H1 (cell line): Measurements from ENCODE around the gene SLC38A8. TPM values are rescaled to one million over a fixed set of nuclear protein-coding genes. Genes with fewer than 3 reads are reported as not detected.

Experiments used
- CTCF ChIA-PET: fragments of 300-600 bp; sonication (Branson Sonifier 250); formaldehyde crosslinking; loops from one replicate; lab custom pipeline; 2021; ENCODE audit not compliant: partially characterized antibody; lab: Charles Lee
- POLR2A ChIA-PET: fragments of 300-600 bp; sonication (Branson Sonifier 250); formaldehyde crosslinking; loops from one replicate; lab custom pipeline; 2021; ENCODE audit warnings: inconsistent platforms; ENCODE audit not compliant: partially characterized antibody; lab: Charles Lee
- DNase-seq, 2 experiments: peaks; one replicate each; pipeline versions ENCODE4 v3.0.0 to v3.0.0-alpha.2; 2010 to 2022; ENCODE audit warnings: low spot score in 2 of 2, low read depth in 1 of 2, mixed read lengths in 1 of 2
- FAIRE-seq: peaks from 2 replicates; lab custom pipeline; 2011; peaks lifted over from hg19 to GRCh38; lab: Jason Lieb, UNC
- H2AFZ ChIP-seq: 2 replicates; pipeline ENCODE4 v1.8.1; 2012; ENCODE audit warnings: low read length, inconsistent platforms
- H2AK5ac ChIP-seq: 2 replicates; pipeline ENCODE4 v1.6.1; 2013; ENCODE audit warnings: low read depth, low read length
- H2BK120ac ChIP-seq: replicated peaks from 2 replicates; pipeline ENCODE3; 2013; ENCODE audit warnings: low read depth, low read length, inconsistent platforms
- H2BK12ac ChIP-seq: 2 replicates; pipeline ENCODE4 v1.6.1; 2013; ENCODE audit warnings: low read depth, low read length
- H2BK15ac ChIP-seq: 2 replicates; pipeline ENCODE4 v1.6.1; 2013; ENCODE audit warnings: low read length
- H2BK20ac ChIP-seq: 2 replicates; pipeline ENCODE4 v1.6.1; 2013; ENCODE audit warnings: low read length
- H2BK5ac ChIP-seq: 2 replicates; pipeline ENCODE4 v1.6.1; 2013; ENCODE audit warnings: low read depth, low read length
- H3K14ac ChIP-seq: 2 replicates; pipeline ENCODE4 v1.6.1; 2013; ENCODE audit warnings: inconsistent platforms; ENCODE audit not compliant: insufficient read length
- H3K18ac ChIP-seq: 2 replicates; pipeline ENCODE4 v1.6.1; 2013; ENCODE audit warnings: low read length; ENCODE audit errors: extremely low read depth
- H3K23ac ChIP-seq: 2 replicates; pipeline ENCODE4 v1.6.1; 2013; ENCODE audit warnings: inconsistent platforms; ENCODE audit not compliant: insufficient read length
- H3K23me2 ChIP-seq: 2 replicates; pipeline ENCODE4 v1.6.1; 2013; ENCODE audit warnings: low read depth, low read length
- H3K27ac ChIP-seq: 2 replicates; pipeline ENCODE4 v1.6.1; 2011; ENCODE audit warnings: low read depth, low read length, inconsistent platforms
- H3K27me3 ChIP-seq, 4 experiments: replicated peaks in 1 of 4; 1 replicate in 1 of 4; 2 replicates in 3 of 4; pipeline versions ENCODE4 v1.6.1 to v1.8.1; 2011 to 2013; ENCODE audit warnings: low read length in 3 of 4, mild to moderate bottlenecking in 3 of 4, inconsistent platforms in 2 of 4, mixed read lengths in 2 of 4, moderate library complexity in 1 of 4; ENCODE audit not compliant: control insufficient read depth in 3 of 4, insufficient read depth in 3 of 4; ENCODE audit errors: extremely low read depth in 1 of 4
- H3K36me3 ChIP-seq, 4 experiments: 2 replicates each; pipeline versions ENCODE4 v1.6.1 to v1.8.1; 2011 to 2013; ENCODE audit warnings: mild to moderate bottlenecking in 4 of 4, low read length in 3 of 4, moderate library complexity in 2 of 4, control low read depth in 1 of 4, inconsistent platforms in 1 of 4; ENCODE audit not compliant: insufficient read depth in 4 of 4, control insufficient read depth in 2 of 4
- H3K4ac ChIP-seq: replicated peaks from 2 replicates; pipeline ENCODE3; 2013; ENCODE audit warnings: low read length, low read depth, mixed read lengths, inconsistent platforms; ENCODE audit not compliant: insufficient read length
- H3K4me1 ChIP-seq, 4 experiments: replicated peaks in 1 of 4; 1 replicate in 1 of 4; 2 replicates in 3 of 4; pipeline versions ENCODE4 v1.6.1 to v1.8.1; 2011 to 2013; ENCODE audit warnings: low read length in 3 of 4, inconsistent platforms in 2 of 4, mixed read lengths in 1 of 4; ENCODE audit not compliant: insufficient read depth in 4 of 4, control insufficient read depth in 3 of 4
- H3K4me2 ChIP-seq, 2 experiments: 2 replicates each; pipeline versions ENCODE4 v1.6.1 to v1.8.1; 2011 to 2013; ENCODE audit warnings: low read depth in 2 of 2, low read length in 2 of 2, control low read depth in 1 of 2, inconsistent platforms in 1 of 2, mild to moderate bottlenecking in 1 of 2; ENCODE audit not compliant: insufficient read depth in 1 of 2
- H3K4me3 ChIP-seq, 4 experiments: fragments of 200-600, 300-600 bp in 1 of 4; sonication (generic), shearing (Covaris generic), sonication (Bioruptor Twin) in 1 of 4; 2 replicates each; pipeline versions ENCODE4 v1.5.1 to v1.8.1; 2011 to 2016; ENCODE audit warnings: low read length in 4 of 4, low read depth in 3 of 4, control low read depth in 2 of 4, inconsistent platforms in 2 of 4, mild to moderate bottlenecking in 2 of 4, mixed read lengths in 1 of 4, moderate library complexity in 1 of 4; ENCODE audit not compliant: insufficient read depth in 2 of 4; ENCODE audit errors: extremely low read depth in 1 of 4
- H3K56ac ChIP-seq: replicated peaks from 2 replicates; pipeline ENCODE3; 2013; ENCODE audit warnings: low read depth, mild to moderate bottlenecking, mixed read lengths, low read length, inconsistent platforms; ENCODE audit not compliant: insufficient read length
- H3K79me1 ChIP-seq: 2 replicates; pipeline ENCODE4 v1.6.1; 2013; ENCODE audit warnings: low read depth, low read length, control low read depth
- H3K79me2 ChIP-seq, 2 experiments: 2 replicates each; pipeline versions ENCODE4 v1.6.1 to v1.8.1; 2012 to 2013; ENCODE audit warnings: low read length in 2 of 2, mild to moderate bottlenecking in 2 of 2, inconsistent platforms in 1 of 2; ENCODE audit not compliant: insufficient read depth in 2 of 2, control insufficient read depth in 1 of 2
- H3K9ac ChIP-seq, 4 experiments: replicated peaks in 1 of 4; 1 replicate in 1 of 4; 2 replicates in 3 of 4; pipeline versions ENCODE4 v1.6.1 to v1.8.1; 2011 to 2013; ENCODE audit warnings: low read depth in 3 of 4, low read length in 3 of 4, control low read depth in 2 of 4, mild to moderate bottlenecking in 2 of 4, moderate library complexity in 2 of 4, inconsistent platforms in 1 of 4; ENCODE audit errors: extremely low read depth in 1 of 4
- H3K9me3 ChIP-seq, 2 experiments: 2 replicates each; pipeline versions ENCODE4 v1.6.1 to v1.8.1; 2012 to 2013; ENCODE audit warnings: mild to moderate bottlenecking in 2 of 2, moderate library complexity in 2 of 2, control low read depth in 1 of 2, inconsistent platforms in 1 of 2, low read depth in 1 of 2, low read length in 1 of 2, mixed read lengths in 1 of 2; ENCODE audit not compliant: insufficient read depth in 2 of 2
- H4K20me1 ChIP-seq, 2 experiments: replicated peaks in 1 of 2; 2 replicates each; pipeline versions ENCODE3 to v1.8.1; 2011 to 2013; ENCODE audit warnings: inconsistent platforms in 2 of 2, low read length in 2 of 2, mild to moderate bottlenecking in 1 of 2; ENCODE audit not compliant: insufficient read depth in 2 of 2, control insufficient read depth in 1 of 2
- H4K5ac ChIP-seq: 2 replicates; pipeline ENCODE4 v1.6.1; 2013; ENCODE audit warnings: low read length, low read depth, mixed read lengths, inconsistent platforms; ENCODE audit not compliant: insufficient read length
- H4K8ac ChIP-seq: 2 replicates; pipeline ENCODE4 v1.8.0; 2013; ENCODE audit warnings: mild to moderate bottlenecking, moderate library complexity, low read length, inconsistent platforms; ENCODE audit not compliant: insufficient read depth; ENCODE audit errors: extremely low read depth
- H4K91ac ChIP-seq: replicated peaks from 2 replicates; pipeline ENCODE3; 2013; ENCODE audit warnings: low read length, mixed read lengths, inconsistent platforms; ENCODE audit not compliant: insufficient read length
- CEBPB ChIP-seq: IDR thresholded peaks from 2 replicates; pipeline ENCODE4 v1.6.1; 2012; ENCODE audit warnings: low read depth, low read length
- RAD21 ChIP-seq, 2 experiments: IDR thresholded peaks in 1 of 2; conservative IDR thresholded peaks in 1 of 2; 2 replicates each; pipeline ENCODE4 v1.6.1; 2011; ENCODE audit warnings: low read depth in 2 of 2, low read length in 2 of 2, improper control_type of control experiment in 1 of 2, inconsistent platforms in 1 of 2, mild to moderate bottlenecking in 1 of 2, moderate library complexity in 1 of 2
- WGBS, 2 experiments: shearing (Covaris generic) in 1 of 2; methylation state at CpG; one replicate each; pipeline versions ENCODE4 v1.1.6 to v1.1.7; 2013 to 2015; ENCODE audit warnings: low lambda C conversion rate in 2 of 2, mixed read lengths in 2 of 2, inconsistent platforms in 1 of 2, low coverage in 1 of 2, missing lambda C conversion rate in 1 of 2; ENCODE audit not compliant: insufficient replicate concordance in 2 of 2, insufficient coverage in 1 of 2, insufficient read length in 1 of 2; ENCODE audit errors: extremely low coverage in 1 of 2, missing lambda C conversion rate in 1 of 2; 5-methylcytosine and 5-hydroxymethylcytosine counted together
- polyA plus RNA-seq, 7 experiments: library from polyadenylated mRNA; depleted of rRNA in 3 of 7; stranded (reverse) in 5 of 7; unstranded in 2 of 7; fragments of >200 nt in 5 of 7; fragments of 200-250 nt in 2 of 7; gene quantifications; 1 replicate in 5 of 7; 2 replicates in 1 of 7; 4 replicates in 1 of 7; pipeline versions ENCODE4 v1.2.1 to v1.2.3, GENCODE V29; 2011 to 2013; ENCODE audit warnings: missing spikeins in 2 of 7, mixed read lengths in 2 of 7
- total RNA-seq: library from RNA; stranded (reverse); fragmentation: NEBNext Ultra II Directional; extraction: Animal tissue kit (Norgen Biotek cat#: 25700); gene quantifications from 2 replicates; pipeline ENCODE4 v1.2.1, GENCODE V29; 2021

SLC38A8 gene
- total and polyA plus RNA-seq, 2 of the 8 experiments (the other 6 are each of a cell fraction or from before 2014, with no cell fraction given), result 0.08 TPM; not detected in 1

GRCh38 chr16:83994087-83994486 lies 48.5 kb downstream of the SLC38A8 start:
- H3K79me2 ChIP-seq, result no peaks in the 10 kb centered on the region
- no peak for FAIRE-seq
- H3K18ac ChIP-seq, result no peak overlapping the region
- H3K4ac ChIP-seq, result no peak overlapping the region
- no peak overlapping the region for H3K56ac ChIP-seq
- no peak overlapping the region for H3K4me2 ChIP-seq
- no peak overlapping the region for H3K4me3 ChIP-seq
- H2BK15ac ChIP-seq, result no peak overlapping the region
- no peak overlapping the region for H2BK120ac ChIP-seq
- no peak for DNase-seq
- no peak overlapping the region for H4K91ac ChIP-seq
- H3K9me3 ChIP-seq, result no peaks in the 10 kb centered on the region; a peak in 1 of 4 replicates
- no peak overlapping the region for H2BK20ac ChIP-seq
- H2AK5ac ChIP-seq, result no peak overlapping the region
- H3K9ac ChIP-seq, result no peak overlapping the region
- H2BK5ac ChIP-seq, result no peak overlapping the region
- H3K23ac ChIP-seq, result no peak overlapping the region
- WGBS, 2 experiments, result 94% methylated on average over 7 of the region's 8 CpGs; no CpG with 5 or more reads in 1 of the 2 experiments
- no peak overlapping the region for H3K27ac ChIP-seq
- no peak overlapping the region for H4K5ac ChIP-seq
- POLR2A ChIA-PET, result interaction anchor here (0.6 to 1.6 kb wide), 5 partner anchors 10 to 65 kb away, joined by 3 to 4 read pairs (median 3); no protein-coding TSS in a partner anchor
- peaks cover 0 to 2% of the 10 kb centered on the region in 2 experiments for H4K20me1 ChIP-seq
- H3K36me3 ChIP-seq, result no peaks in the 10 kb centered on the region; a peak in 1 of 8 replicates
- no peak overlapping the region for H3K14ac ChIP-seq
- H2AFZ ChIP-seq, result no peak overlapping the region
- CTCF ChIA-PET, result interaction anchor here (0.6 to 6.0 kb wide), 14 partner anchors 12 to 517 kb away, joined by 3 to 42 read pairs (median 4); partner anchors contain the start of gene SLC38A8
- H2BK12ac ChIP-seq, result no peak overlapping the region
- H3K4me1 ChIP-seq, result peaks cover 2 to 12% (median 7%) of the 10 kb centered on the region in 4 experiments; a peak in 5 of 7 replicates
- TF ChIP-seq RAD21 (IDR thresholded peaks at IDR 0.05 in 1 of 2, conservative IDR thresholded peaks at IDR 0.05 in 1 of 2; ENCODE audit: low read depth in 2 of 2, low read length in 2 of 2) (no peak), CEBPB (peak; percentile 34; the same call in 1 of the 2 replicates)
- TF ChIP-seq, all 59 proteins: peak for 1
- Histone ChIP-seq H3K79me1 (no peaks in the 10 kb centered on the region), H4K8ac (no peak overlapping the region; the same call in 1 of the 2 replicates), H3K23me2 (no peaks in the 10 kb centered on the region), H3K27me3 (no peaks in the 10 kb centered on the region)
